ENCODE results near the gene ADAMTS8.

Gene ADAMTS8

DNA sequence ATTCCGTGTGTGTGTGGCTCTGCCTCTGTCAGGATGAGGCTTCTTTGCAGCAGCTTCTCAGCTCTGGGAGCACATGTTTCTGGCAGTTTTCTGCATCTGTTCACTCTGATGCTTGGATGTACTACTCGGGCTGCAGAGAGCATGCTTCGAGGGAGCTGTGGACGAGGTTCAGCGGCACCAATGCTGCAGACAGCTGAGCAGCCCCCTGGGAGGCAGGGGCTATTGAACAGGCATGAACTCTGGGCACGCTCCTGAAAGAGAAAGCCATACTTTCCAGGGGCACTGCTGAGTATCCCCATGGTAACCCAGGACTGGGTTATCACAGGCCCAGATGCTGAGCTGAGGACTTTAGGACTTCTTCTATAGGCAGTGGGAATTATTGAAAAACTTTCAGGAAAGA is 33.8 kb downstream of the ADAMTS8 start:
- no peak for ATAC-seq
- DNase-seq = no peak

- DNase-seq = no peak
- no peak for ATAC-seq
These were observed 36.7 kb downstream of the ADAMTS8 start for GRCh38 chr11:130391711-130392110.

DNA sequence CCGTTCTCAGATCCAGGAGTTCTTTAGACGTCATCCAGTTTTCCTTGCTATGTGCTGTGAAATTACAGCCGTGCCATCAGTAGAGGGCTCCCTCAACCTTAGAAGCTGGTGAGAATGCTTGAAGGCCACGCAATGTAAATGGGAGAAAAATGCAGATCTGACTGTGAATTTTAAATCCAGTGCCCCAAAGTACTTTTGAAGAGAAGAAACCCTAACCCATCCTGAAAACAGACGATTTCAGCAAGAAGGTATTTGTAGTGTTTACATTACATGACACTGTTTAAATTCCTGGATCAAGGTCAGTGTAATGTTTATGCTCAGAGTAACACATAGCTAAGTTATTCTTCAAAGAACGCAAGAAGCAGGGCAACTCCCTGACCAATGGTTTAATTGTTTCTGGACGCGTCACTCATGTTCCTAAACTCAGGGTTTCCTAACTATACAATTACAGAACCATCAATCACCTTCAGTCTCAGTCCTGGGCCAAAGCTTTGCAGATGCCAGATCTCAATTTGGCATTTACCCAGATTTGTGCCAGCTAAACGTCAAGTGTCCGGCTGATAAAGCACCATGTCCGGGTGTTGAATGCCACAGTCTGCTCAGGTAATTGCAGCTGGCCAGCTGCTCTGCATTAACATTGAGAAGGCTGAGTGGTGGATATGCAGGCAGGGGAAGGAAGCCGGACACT is 38.2 kb downstream of the ADAMTS8 start:
- DNase-seq (no peak), ATAC-seq (no peak)

GRCh38 chr11:130389335-130389935 is 39.0 kb downstream of the ADAMTS8 start:
- DNase-seq (peak; percentile 8), ATAC-seq (no peak)

GRCh38 chr11:130388607-130389205 is 39.7 kb downstream of the ADAMTS8 start:
- peak; percentile 15 for DNase-seq
- peak; percentile 77 for ATAC-seq

- ATAC-seq = no peak
- DNase-seq = no peak
These were observed 42.4 kb downstream of the ADAMTS8 start for GRCh38 chr11:130386056-130386455.

DNA sequence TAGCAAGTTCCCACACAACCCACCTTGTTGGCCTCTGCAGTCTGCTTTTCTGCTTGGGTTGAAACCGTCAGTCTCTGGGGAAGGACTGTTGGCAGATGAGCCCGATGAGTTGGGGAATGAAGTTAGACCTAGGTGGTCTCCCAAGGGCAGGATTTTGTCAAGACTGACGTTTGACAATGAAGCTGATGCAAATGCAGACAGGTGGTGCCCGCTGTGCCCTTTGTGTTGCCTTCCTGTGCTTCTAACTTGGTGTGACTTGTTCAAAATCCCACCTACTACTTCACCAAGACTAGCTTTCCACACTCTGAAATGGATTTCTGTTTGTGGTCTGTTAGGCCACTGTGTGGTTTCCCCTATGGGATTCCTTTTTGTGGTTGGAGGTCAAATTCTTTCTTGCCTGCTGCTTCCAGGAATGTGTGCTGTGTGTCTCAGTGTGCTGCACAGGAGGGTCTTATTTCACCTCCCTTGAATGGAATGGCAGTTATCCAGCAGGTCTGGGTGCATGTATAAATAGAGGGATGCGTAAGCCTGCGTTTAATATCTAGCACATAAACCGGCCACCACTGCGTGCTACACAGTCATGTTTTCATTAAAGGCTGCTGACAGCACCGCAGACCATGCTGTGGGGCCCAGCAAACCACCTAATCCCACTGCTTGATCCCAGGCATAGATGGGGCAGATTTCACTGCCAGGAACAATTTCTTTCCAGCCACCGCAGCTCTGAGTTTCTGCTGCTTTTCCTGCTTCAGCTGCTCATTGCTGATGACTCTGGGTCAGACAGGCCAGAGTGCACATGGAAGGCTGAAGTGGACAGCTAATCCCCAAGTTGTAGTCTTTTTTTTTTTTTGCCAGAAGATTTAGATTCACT is 44.8 kb downstream of the ADAMTS8 start:
- ATAC-seq = peak; percentile 3
- DNase-seq = no peak

- ATAC-seq (no peak), DNase-seq (no peak)
These were observed 47.1 kb downstream of the ADAMTS8 start for GRCh38 chr11:130381317-130381716.

DNA sequence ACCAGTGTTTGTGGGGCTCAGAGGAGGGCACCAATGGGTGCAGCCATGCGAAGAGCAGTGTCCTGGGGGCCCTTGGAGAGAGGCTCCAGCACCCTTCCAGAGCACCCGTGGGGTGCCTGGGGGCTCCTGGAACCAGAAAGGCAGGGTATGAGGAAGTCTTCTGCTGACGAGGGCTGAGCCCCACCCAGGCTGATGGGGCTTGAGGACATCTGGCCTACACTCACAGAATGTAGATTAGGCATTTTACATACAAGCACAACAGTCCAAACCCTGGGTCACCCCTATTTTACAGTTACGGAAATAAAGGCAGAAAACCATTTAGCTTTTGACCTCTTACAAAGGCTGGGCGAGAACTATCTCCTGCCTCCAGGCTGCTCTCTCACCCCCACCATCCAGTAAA is 47.6 kb downstream of the ADAMTS8 start:
- DNase-seq (no peak), ATAC-seq (no peak)

GRCh38 chr11:130379276-130379675 is 49.1 kb downstream of the ADAMTS8 start:
- no peak for DNase-seq
- ATAC-seq = no peak

GRCh38 chr11:130370845-130371590 is 57.4 kb downstream of the ADAMTS8 start:
- DNase-seq (no peak), ATAC-seq (no peak)

- no peak for DNase-seq
- no peak for ATAC-seq
These were observed 58.7 kb downstream of the ADAMTS8 start for GRCh38 chr11:130369713-130370112.

GRCh38 chr11:130369141-130369691 is 59.2 kb downstream of the ADAMTS8 start:
- DNase-seq = no peak
- ATAC-seq = no peak

- ATAC-seq (no peak), DNase-seq (no peak)
These were observed 69.0 kb downstream of the ADAMTS8 start for GRCh38 chr11:130359419-130359818.

DNA sequence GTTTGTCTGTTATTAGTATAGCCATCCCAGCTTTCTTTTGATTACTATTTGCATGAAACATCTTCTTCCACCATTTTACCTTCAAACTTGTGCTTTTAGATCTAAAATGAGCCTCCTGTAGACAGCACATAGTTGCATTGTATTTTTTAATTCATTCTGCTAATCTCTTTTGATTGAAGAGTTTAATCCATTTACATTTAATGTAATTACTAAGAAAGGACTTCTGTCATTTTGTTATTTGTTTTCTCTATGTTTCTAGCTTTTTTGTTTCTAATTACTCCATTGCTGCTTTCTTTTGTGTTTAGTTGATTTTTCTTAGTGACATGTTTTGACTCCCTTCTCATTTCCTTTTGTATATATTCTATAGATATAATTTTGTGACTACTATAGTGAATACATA is 70.0 kb downstream of the ADAMTS8 start:
- ATAC-seq = no peak
- DNase-seq = no peak

Measured in stimulated activated naive CD8-positive, alpha-beta T cell treated with anti-CD3 and anti-CD28 coated beads, Interleukin-15, Interleukin-2, amounts not matched to agents 100 U/mL and 50 U/mL, for 24 hours (primary cell).